H1 (cell line): ENCODE data around the gene JMJD1C. TPM values are rescaled to one million over a fixed set of nuclear protein-coding genes. Genes with fewer than 3 reads are reported as not detected.

ENCODE experiments used
- CTCF ChIA-PET: fragments of 300-600 bp; sonication (Branson Sonifier 250); formaldehyde crosslinking; loops from one replicate; lab custom pipeline; 2021; ENCODE audit not compliant: partially characterized antibody; lab: Charles Lee
- POLR2A ChIA-PET: fragments of 300-600 bp; sonication (Branson Sonifier 250); formaldehyde crosslinking; loops from one replicate; lab custom pipeline; 2021; ENCODE audit warnings: inconsistent platforms; ENCODE audit not compliant: partially characterized antibody; lab: Charles Lee
- DNase-seq, 2 experiments: peaks; one replicate each; pipeline versions ENCODE4 v3.0.0 to v3.0.0-alpha.2; 2010 to 2022; ENCODE audit warnings: low spot score in 2 of 2, low read depth in 1 of 2, mixed read lengths in 1 of 2
- FAIRE-seq: peaks from 2 replicates; lab custom pipeline; 2011; peaks lifted over from hg19 to GRCh38; lab: Jason Lieb, UNC
- H2AFZ ChIP-seq: 2 replicates; pipeline ENCODE4 v1.8.1; 2012; ENCODE audit warnings: low read length, inconsistent platforms
- H2AK5ac ChIP-seq: 2 replicates; pipeline ENCODE4 v1.6.1; 2013; ENCODE audit warnings: low read depth, low read length
- H2BK120ac ChIP-seq: replicated peaks from 2 replicates; pipeline ENCODE3; 2013; ENCODE audit warnings: low read depth, low read length, inconsistent platforms
- H2BK12ac ChIP-seq: 2 replicates; pipeline ENCODE4 v1.6.1; 2013; ENCODE audit warnings: low read depth, low read length
- H2BK15ac ChIP-seq: 2 replicates; pipeline ENCODE4 v1.6.1; 2013; ENCODE audit warnings: low read length
- H2BK20ac ChIP-seq: 2 replicates; pipeline ENCODE4 v1.6.1; 2013; ENCODE audit warnings: low read length
- H2BK5ac ChIP-seq: 2 replicates; pipeline ENCODE4 v1.6.1; 2013; ENCODE audit warnings: low read depth, low read length
- H3K14ac ChIP-seq: 2 replicates; pipeline ENCODE4 v1.6.1; 2013; ENCODE audit warnings: inconsistent platforms; ENCODE audit not compliant: insufficient read length
- H3K18ac ChIP-seq: 2 replicates; pipeline ENCODE4 v1.6.1; 2013; ENCODE audit warnings: low read length; ENCODE audit errors: extremely low read depth
- H3K23ac ChIP-seq: 2 replicates; pipeline ENCODE4 v1.6.1; 2013; ENCODE audit warnings: inconsistent platforms; ENCODE audit not compliant: insufficient read length
- H3K23me2 ChIP-seq: 2 replicates; pipeline ENCODE4 v1.6.1; 2013; ENCODE audit warnings: low read depth, low read length
- H3K27ac ChIP-seq: 2 replicates; pipeline ENCODE4 v1.6.1; 2011; ENCODE audit warnings: low read depth, low read length, inconsistent platforms
- H3K27me3 ChIP-seq, 4 experiments: replicated peaks in 1 of 4; 1 replicate in 1 of 4; 2 replicates in 3 of 4; pipeline versions ENCODE4 v1.6.1 to v1.8.1; 2011 to 2013; ENCODE audit warnings: low read length in 3 of 4, mild to moderate bottlenecking in 3 of 4, inconsistent platforms in 2 of 4, mixed read lengths in 2 of 4, moderate library complexity in 1 of 4; ENCODE audit not compliant: control insufficient read depth in 3 of 4, insufficient read depth in 3 of 4; ENCODE audit errors: extremely low read depth in 1 of 4
- H3K36me3 ChIP-seq, 4 experiments: 2 replicates each; pipeline versions ENCODE4 v1.6.1 to v1.8.1; 2011 to 2013; ENCODE audit warnings: mild to moderate bottlenecking in 4 of 4, low read length in 3 of 4, moderate library complexity in 2 of 4, control low read depth in 1 of 4, inconsistent platforms in 1 of 4; ENCODE audit not compliant: insufficient read depth in 4 of 4, control insufficient read depth in 2 of 4
- H3K4ac ChIP-seq: replicated peaks from 2 replicates; pipeline ENCODE3; 2013; ENCODE audit warnings: low read length, low read depth, mixed read lengths, inconsistent platforms; ENCODE audit not compliant: insufficient read length
- H3K4me1 ChIP-seq, 4 experiments: replicated peaks in 1 of 4; 1 replicate in 1 of 4; 2 replicates in 3 of 4; pipeline versions ENCODE4 v1.6.1 to v1.8.1; 2011 to 2013; ENCODE audit warnings: low read length in 3 of 4, inconsistent platforms in 2 of 4, mixed read lengths in 1 of 4; ENCODE audit not compliant: insufficient read depth in 4 of 4, control insufficient read depth in 3 of 4
- H3K4me2 ChIP-seq, 2 experiments: 2 replicates each; pipeline versions ENCODE4 v1.6.1 to v1.8.1; 2011 to 2013; ENCODE audit warnings: low read depth in 2 of 2, low read length in 2 of 2, control low read depth in 1 of 2, inconsistent platforms in 1 of 2, mild to moderate bottlenecking in 1 of 2; ENCODE audit not compliant: insufficient read depth in 1 of 2
- H3K4me3 ChIP-seq, 4 experiments: fragments of 200-600, 300-600 bp in 1 of 4; sonication (generic), shearing (Covaris generic), sonication (Bioruptor Twin) in 1 of 4; 2 replicates each; pipeline versions ENCODE4 v1.5.1 to v1.8.1; 2011 to 2016; ENCODE audit warnings: low read length in 4 of 4, low read depth in 3 of 4, control low read depth in 2 of 4, inconsistent platforms in 2 of 4, mild to moderate bottlenecking in 2 of 4, mixed read lengths in 1 of 4, moderate library complexity in 1 of 4; ENCODE audit not compliant: insufficient read depth in 2 of 4; ENCODE audit errors: extremely low read depth in 1 of 4
- H3K56ac ChIP-seq: replicated peaks from 2 replicates; pipeline ENCODE3; 2013; ENCODE audit warnings: low read depth, mild to moderate bottlenecking, mixed read lengths, low read length, inconsistent platforms; ENCODE audit not compliant: insufficient read length
- H3K79me1 ChIP-seq: 2 replicates; pipeline ENCODE4 v1.6.1; 2013; ENCODE audit warnings: low read depth, low read length, control low read depth
- H3K79me2 ChIP-seq, 2 experiments: 2 replicates each; pipeline versions ENCODE4 v1.6.1 to v1.8.1; 2012 to 2013; ENCODE audit warnings: low read length in 2 of 2, mild to moderate bottlenecking in 2 of 2, inconsistent platforms in 1 of 2; ENCODE audit not compliant: insufficient read depth in 2 of 2, control insufficient read depth in 1 of 2
- H3K9ac ChIP-seq, 4 experiments: replicated peaks in 1 of 4; 1 replicate in 1 of 4; 2 replicates in 3 of 4; pipeline versions ENCODE4 v1.6.1 to v1.8.1; 2011 to 2013; ENCODE audit warnings: low read depth in 3 of 4, low read length in 3 of 4, control low read depth in 2 of 4, mild to moderate bottlenecking in 2 of 4, moderate library complexity in 2 of 4, inconsistent platforms in 1 of 4; ENCODE audit errors: extremely low read depth in 1 of 4
- H3K9me3 ChIP-seq, 2 experiments: 2 replicates each; pipeline versions ENCODE4 v1.6.1 to v1.8.1; 2012 to 2013; ENCODE audit warnings: mild to moderate bottlenecking in 2 of 2, moderate library complexity in 2 of 2, control low read depth in 1 of 2, inconsistent platforms in 1 of 2, low read depth in 1 of 2, low read length in 1 of 2, mixed read lengths in 1 of 2; ENCODE audit not compliant: insufficient read depth in 2 of 2
- H4K20me1 ChIP-seq, 2 experiments: replicated peaks in 1 of 2; 2 replicates each; pipeline versions ENCODE3 to v1.8.1; 2011 to 2013; ENCODE audit warnings: inconsistent platforms in 2 of 2, low read length in 2 of 2, mild to moderate bottlenecking in 1 of 2; ENCODE audit not compliant: insufficient read depth in 2 of 2, control insufficient read depth in 1 of 2
- H4K5ac ChIP-seq: 2 replicates; pipeline ENCODE4 v1.6.1; 2013; ENCODE audit warnings: low read length, low read depth, mixed read lengths, inconsistent platforms; ENCODE audit not compliant: insufficient read length
- H4K8ac ChIP-seq: 2 replicates; pipeline ENCODE4 v1.8.0; 2013; ENCODE audit warnings: mild to moderate bottlenecking, moderate library complexity, low read length, inconsistent platforms; ENCODE audit not compliant: insufficient read depth; ENCODE audit errors: extremely low read depth
- H4K91ac ChIP-seq: replicated peaks from 2 replicates; pipeline ENCODE3; 2013; ENCODE audit warnings: low read length, mixed read lengths, inconsistent platforms; ENCODE audit not compliant: insufficient read length
- ASH2L ChIP-seq: fragments of 200-600, 300-600 bp; sonication (generic); IDR thresholded peaks from one replicate; pipeline ENCODE4 v1.7.1; 2017; ENCODE audit warnings: low read length
- CBX8 ChIP-seq: fragments of 300-800, 300-1000 bp; sonication (generic); IDR thresholded peaks from 2 replicates; pipeline ENCODE4 v1.7.1; 2016; ENCODE audit warnings: low read depth, low read length, borderline replicate concordance
- CEBPB ChIP-seq: IDR thresholded peaks from 2 replicates; pipeline ENCODE4 v1.6.1; 2012; ENCODE audit warnings: low read depth, low read length
- FOSL1 ChIP-seq: IDR thresholded peaks from 2 replicates; pipeline ENCODE4 v1.6.1; 2011; ENCODE audit warnings: mild to moderate bottlenecking, low read depth, low read length, moderate library complexity; ENCODE audit not compliant: insufficient read depth
- HDAC6 ChIP-seq: IDR thresholded peaks from one replicate; pipeline ENCODE4 v1.7.1; 2012; ENCODE audit warnings: low read depth, mild to moderate bottlenecking, inconsistent platforms, low read length, moderate library complexity
- KDM4A ChIP-seq: IDR thresholded peaks from one replicate; pipeline ENCODE4 v1.7.1; 2012; ENCODE audit warnings: low read depth, mild to moderate bottlenecking, moderate library complexity, low read length, inconsistent platforms; ENCODE audit not compliant: severe bottlenecking
- MAFK ChIP-seq: IDR thresholded peaks from 2 replicates; pipeline ENCODE4 v1.6.1; 2012; ENCODE audit warnings: low read depth, mild to moderate bottlenecking, improper control_type of control experiment, low read length
- NANOG ChIP-seq: IDR thresholded peaks from 2 replicates; pipeline ENCODE4 v1.6.1; 2011; ENCODE audit warnings: low read length, low read depth, mild to moderate bottlenecking, inconsistent platforms; ENCODE audit not compliant: insufficient read depth, poor library complexity, severe bottlenecking
- RNF2 ChIP-seq: fragments of 200-900, 300-1000 bp; sonication (generic); IDR thresholded peaks from 2 replicates; pipeline ENCODE4 v1.7.1; 2016; ENCODE audit warnings: borderline replicate concordance, low read depth, mild to moderate bottlenecking, antibody characterized with exemption, low read length; ENCODE audit not compliant: poor library complexity, severe bottlenecking; ENCODE audit errors: missing control alignments
- SIX5 ChIP-seq: IDR thresholded peaks from 2 replicates; pipeline ENCODE4 v1.6.1; 2011; ENCODE audit warnings: mild to moderate bottlenecking, low read depth, low read length
- SP4 ChIP-seq: IDR thresholded peaks from 2 replicates; pipeline ENCODE4 v1.6.1; 2012; ENCODE audit warnings: low read length, inconsistent platforms
- WGBS, 2 experiments: shearing (Covaris generic) in 1 of 2; methylation state at CpG; one replicate each; pipeline versions ENCODE4 v1.1.6 to v1.1.7; 2013 to 2015; ENCODE audit warnings: low lambda C conversion rate in 2 of 2, mixed read lengths in 2 of 2, inconsistent platforms in 1 of 2, low coverage in 1 of 2, missing lambda C conversion rate in 1 of 2; ENCODE audit not compliant: insufficient replicate concordance in 2 of 2, insufficient coverage in 1 of 2, insufficient read length in 1 of 2; ENCODE audit errors: extremely low coverage in 1 of 2, missing lambda C conversion rate in 1 of 2; 5-methylcytosine and 5-hydroxymethylcytosine counted together
- polyA plus RNA-seq, 7 experiments: library from polyadenylated mRNA; depleted of rRNA in 3 of 7; stranded (reverse) in 5 of 7; unstranded in 2 of 7; fragments of >200 nt in 5 of 7; fragments of 200-250 nt in 2 of 7; gene quantifications; 1 replicate in 5 of 7; 2 replicates in 1 of 7; 4 replicates in 1 of 7; pipeline versions ENCODE4 v1.2.1 to v1.2.3, GENCODE V29; 2011 to 2013; ENCODE audit warnings: missing spikeins in 2 of 7, mixed read lengths in 2 of 7
- total RNA-seq: library from RNA; stranded (reverse); fragmentation: NEBNext Ultra II Directional; extraction: Animal tissue kit (Norgen Biotek cat#: 25700); gene quantifications from 2 replicates; pipeline ENCODE4 v1.2.1, GENCODE V29; 2021
- TF ChIP-seq, protein P1 (sequence below): IDR thresholded peaks from 2 replicates; pipeline ENCODE4 v1.6.1; 2012; ENCODE audit warnings: low read length, inconsistent platforms

Gene JMJD1C
- total and polyA plus RNA-seq, 2 of the 8 experiments (the other 6 are each of a cell fraction or from before 2014, with no cell fraction given): 54.5 to 210 TPM

DNA sequence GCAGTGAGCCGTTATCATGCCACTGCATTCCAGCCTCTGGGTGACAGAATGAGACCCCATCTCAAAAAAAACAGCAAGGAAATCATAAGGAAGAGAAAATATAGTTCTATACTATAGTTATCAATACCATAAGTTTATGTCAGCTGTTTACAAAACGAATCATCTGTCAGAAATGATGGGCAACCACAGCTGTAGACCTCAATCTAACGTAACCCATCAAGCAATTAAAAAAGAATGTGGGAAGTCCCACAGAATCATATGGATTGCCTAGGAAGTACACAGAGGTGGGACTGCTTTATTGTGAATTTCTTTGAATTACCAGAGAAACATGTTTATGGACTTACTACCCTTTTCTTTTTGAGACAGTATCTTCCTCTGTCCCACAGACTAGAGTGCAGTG is 325.7 kb downstream of the JMJD1C start:
- Histone ChIP-seq H3K4me3 (no peak overlapping the region), H3K14ac (no peak overlapping the region), H3K79me1 (peaks cover 5% of the 10 kb centered on the region; the same call in 1 of the 2 replicates), H2BK12ac (no peak overlapping the region), H2BK5ac (no peak overlapping the region), H3K4me2 (no peak overlapping the region), H2BK20ac (no peak overlapping the region), H4K20me1 (peaks cover 3 to 6% of the 10 kb centered on the region in 2 experiments), H3K9ac (no peak overlapping the region), H3K27me3 (no peaks in the 10 kb centered on the region), H3K56ac (no peak overlapping the region), H4K8ac (no peak overlapping the region), H3K18ac (no peak overlapping the region), H3K4ac (no peak overlapping the region), H2BK15ac (no peak overlapping the region), H2AFZ (no peak overlapping the region), H3K9me3 (no peaks in the 10 kb centered on the region), H4K5ac (no peak overlapping the region), H3K36me3 (peaks cover 0 to 3% (median 0%) of the 10 kb centered on the region in 4 experiments; a peak in 1 of 8 replicates), H2AK5ac (no peak overlapping the region), H3K4me1 (no peaks in the 10 kb centered on the region; a peak in 1 of 7 replicates), H3K79me2 (peaks cover 23 to 95% of the 10 kb centered on the region in 2 experiments), H4K91ac (no peak overlapping the region), H3K27ac (no peak overlapping the region), H2BK120ac (no peak overlapping the region), H3K23me2 (no peaks in the 10 kb centered on the region), H3K23ac (no peak overlapping the region)
- ChIA-PET CTCF (interaction anchor here (0.6 to 1.2 kb wide), 5 partner anchors 49 to 684 kb away, joined by 3 to 5 read pairs (median 3); no protein-coding TSS in a partner anchor), POLR2A (interaction anchor here (0.9 kb wide), 1 partner anchor 528 kb away, joined by 3 read pairs; no protein-coding TSS in a partner anchor)
- FAIRE-seq (no peak), DNase-seq (no peak)
- WGBS, 2 experiments: 83% methylated on average over 3 of the region's 3 CpGs; no CpG with 5 or more reads in 1 of the 2 experiments
- TF ChIP-seq SIX5 (no peak), NANOG (no peak), ASH2L (no peak), MAFK (no peak), KDM4A (no peak), FOSL1 (no peak), HDAC6 (no peak), SP4 (no peak), CEBPB (no peak), RNF2 (no peak), CBX8 (no peak)
- TF ChIP-seq, protein P1, sequence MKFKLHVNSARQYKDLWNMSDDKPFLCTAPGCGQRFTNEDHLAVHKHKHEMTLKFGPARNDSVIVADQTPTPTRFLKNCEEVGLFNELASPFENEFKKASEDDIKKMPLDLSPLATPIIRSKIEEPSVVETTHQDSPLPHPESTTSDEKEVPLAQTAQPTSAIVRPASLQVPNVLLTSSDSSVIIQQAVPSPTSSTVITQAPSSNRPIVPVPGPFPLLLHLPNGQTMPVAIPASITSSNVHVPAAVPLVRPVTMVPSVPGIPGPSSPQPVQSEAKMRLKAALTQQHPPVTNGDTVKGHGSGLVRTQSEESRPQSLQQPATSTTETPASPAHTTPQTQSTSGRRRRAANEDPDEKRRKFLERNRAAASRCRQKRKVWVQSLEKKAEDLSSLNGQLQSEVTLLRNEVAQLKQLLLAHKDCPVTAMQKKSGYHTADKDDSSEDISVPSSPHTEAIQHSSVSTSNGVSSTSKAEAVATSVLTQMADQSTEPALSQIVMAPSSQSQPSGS: no peak
